Peyer's patch (tissue), 4 donors: ENCODE measurements around the gene GLP2R. TPM values are rescaled to one million over a fixed set of nuclear protein-coding genes. Genes with fewer than 3 reads are reported as not detected.

ENCODE experiments used
- DNase-seq, 3 donors: peaks; one replicate each; pipeline ENCODE4 v3.0.0-alpha.2; 2017 to 2019
- H3K27ac ChIP-seq, 4 donors: fragments of 200-600 bp; sonication (generic); one replicate each; pipeline ENCODE4 v1.5.1; 2016 to 2019
- H3K27me3 ChIP-seq, 2 donors: fragments of 200-600 bp; sonication (generic); one replicate each; pipeline ENCODE4 v1.5.1; 2019
- H3K36me3 ChIP-seq, 3 donors: fragments of 200-600 bp; sonication (generic); one replicate each; pipeline ENCODE4 v1.5.1; 2016 to 2019
- H3K4me1 ChIP-seq, 4 donors: fragments of 200-600 bp; sonication (generic); one replicate each; pipeline ENCODE4 v1.5.1; 2016 to 2019
- H3K4me3 ChIP-seq, 4 donors: fragments of 200-600 bp; sonication (generic); 1 replicate in 3 of 4; 2 replicates in 1 of 4; pipeline ENCODE4 v1.5.1; 2016 to 2019; ENCODE audit warnings: mild to moderate bottlenecking in 1 of 4
- H3K9me3 ChIP-seq, 4 donors: fragments of 200-600 bp; sonication (generic); one replicate each; pipeline ENCODE4 v1.5.1; 2016 to 2019; ENCODE audit warnings: mild to moderate bottlenecking in 1 of 4
- POLR2A ChIP-seq, 2 donors: fragments of 450-650 bp; IDR thresholded peaks; one replicate each; pipeline ENCODE4 v1.5.1; 2017; ENCODE audit warnings: antibody characterized with exemption in 2 of 2, mild to moderate bottlenecking in 2 of 2, moderate library complexity in 2 of 2
- total RNA-seq, 4 donors: library from RNA; depleted of rRNA; stranded (reverse); fragments of >200 nt; gene quantifications; one replicate each; pipeline ENCODE4 v1.1.0, GENCODE V29; 2016
- TF ChIP-seq, protein P1 (sequence below), 6 experiments: fragments of 450-650 bp in 4 of 6; fragments of 200-600 bp in 2 of 6; sonication (generic) in 1 of 6; IDR thresholded peaks; one replicate each; pipeline ENCODE4 v1.5.1; 2017 to 2019; ENCODE audit warnings: antibody characterized with exemption in 6 of 6, mild to moderate bottlenecking in 3 of 6, moderate library complexity in 1 of 6

The GLP2R gene
- total RNA-seq, 4 donors from 2014 or later = 7.4 to 94.1 (median 13.8) TPM

DNA sequence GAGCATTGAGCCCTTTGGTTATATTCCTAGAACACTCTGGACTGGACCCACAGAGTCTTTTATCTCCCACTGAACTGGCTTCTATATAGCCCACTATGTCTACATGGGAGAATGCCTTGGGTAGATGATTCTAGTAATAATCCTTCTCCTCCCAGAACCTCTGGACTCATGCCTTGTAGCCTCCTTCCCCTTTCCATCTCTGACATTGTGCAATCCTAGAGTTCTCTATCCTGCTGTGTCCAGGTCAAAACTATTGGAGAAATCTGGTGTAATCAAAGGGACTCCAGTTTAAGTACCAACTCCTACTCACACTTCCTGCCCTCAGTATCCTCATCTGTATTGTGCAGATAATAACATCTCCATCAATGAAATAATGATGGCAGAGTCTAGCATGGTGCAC lies 70.2 kb downstream of the GLP2R start:
- Histone ChIP-seq H3K27ac (no peak overlapping the region), H3K9me3 (no peaks in the 10 kb centered on the region), H3K27me3 (no peaks in the 10 kb centered on the region), H3K36me3 (no peaks in the 10 kb centered on the region), H3K4me3 (no peak overlapping the region), H3K4me1 (no peaks in the 10 kb centered on the region)
- no peak for DNase-seq
- TF ChIP-seq, protein P1, sequence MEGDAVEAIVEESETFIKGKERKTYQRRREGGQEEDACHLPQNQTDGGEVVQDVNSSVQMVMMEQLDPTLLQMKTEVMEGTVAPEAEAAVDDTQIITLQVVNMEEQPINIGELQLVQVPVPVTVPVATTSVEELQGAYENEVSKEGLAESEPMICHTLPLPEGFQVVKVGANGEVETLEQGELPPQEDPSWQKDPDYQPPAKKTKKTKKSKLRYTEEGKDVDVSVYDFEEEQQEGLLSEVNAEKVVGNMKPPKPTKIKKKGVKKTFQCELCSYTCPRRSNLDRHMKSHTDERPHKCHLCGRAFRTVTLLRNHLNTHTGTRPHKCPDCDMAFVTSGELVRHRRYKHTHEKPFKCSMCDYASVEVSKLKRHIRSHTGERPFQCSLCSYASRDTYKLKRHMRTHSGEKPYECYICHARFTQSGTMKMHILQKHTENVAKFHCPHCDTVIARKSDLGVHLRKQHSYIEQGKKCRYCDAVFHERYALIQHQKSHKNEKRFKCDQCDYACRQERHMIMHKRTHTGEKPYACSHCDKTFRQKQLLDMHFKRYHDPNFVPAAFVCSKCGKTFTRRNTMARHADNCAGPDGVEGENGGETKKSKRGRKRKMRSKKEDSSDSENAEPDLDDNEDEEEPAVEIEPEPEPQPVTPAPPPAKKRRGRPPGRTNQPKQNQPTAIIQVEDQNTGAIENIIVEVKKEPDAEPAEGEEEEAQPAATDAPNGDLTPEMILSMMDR (IDR thresholded peaks at IDR 0.05) = no peak
- no peak for TF ChIP-seq POLR2A (IDR thresholded peaks at IDR 0.05)

DNA sequence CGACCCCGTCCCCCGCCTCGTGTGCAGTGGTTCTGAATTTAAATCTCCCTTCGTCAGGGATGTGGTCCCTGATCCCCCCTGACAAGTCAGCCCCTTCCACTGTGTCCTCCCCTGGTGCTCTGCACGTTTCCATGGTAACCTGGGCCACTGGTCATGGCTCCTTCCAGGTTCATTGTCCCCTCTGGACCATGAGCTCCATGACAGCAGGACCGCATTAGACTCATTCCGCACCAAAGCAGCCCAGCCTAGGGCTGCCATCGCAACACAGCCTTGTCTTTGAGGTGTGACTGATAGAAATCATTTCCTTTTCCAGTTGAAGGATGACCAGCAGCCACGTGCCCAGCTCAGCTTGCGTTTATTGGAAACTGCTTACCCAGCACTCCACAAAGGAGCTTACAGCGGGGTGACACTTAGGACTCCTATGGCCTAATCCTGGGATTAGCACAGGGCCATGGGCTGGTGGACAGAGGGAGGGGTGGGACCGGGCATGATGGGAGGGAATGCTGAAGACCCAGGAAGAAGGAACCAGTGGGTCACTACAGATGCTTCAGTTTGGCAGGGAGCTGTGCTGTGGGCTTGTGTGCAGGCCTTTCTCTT lies 71.7 kb downstream of the GLP2R start:
- H3K9me3 ChIP-seq = no peaks in the 10 kb centered on the region
- H3K27ac ChIP-seq = no peak overlapping the region
- DNase-seq = no peak

DNA sequence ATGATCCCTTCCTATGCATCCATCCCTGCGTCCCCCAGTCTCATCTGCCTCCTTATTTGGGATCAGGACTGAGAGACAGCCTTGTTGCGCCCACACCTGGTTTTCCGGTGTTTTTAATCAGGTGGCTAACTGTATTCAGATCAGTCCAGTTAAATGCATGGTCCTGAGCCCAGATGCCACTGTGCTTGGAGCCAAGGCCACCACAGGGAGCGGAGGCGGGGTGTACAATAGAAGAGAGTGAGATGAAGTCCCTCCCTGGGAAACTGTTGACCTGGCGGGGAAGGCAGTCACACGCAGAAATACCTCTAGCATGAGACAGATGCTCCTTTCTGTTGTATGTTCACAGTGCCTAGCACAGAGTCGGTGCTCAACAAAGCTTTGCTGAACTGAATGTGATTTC lies 73.1 kb downstream of the GLP2R start:
- Histone ChIP-seq H3K36me3 (no peaks in the 10 kb centered on the region), H3K27me3 (no peaks in the 10 kb centered on the region), H3K4me1 (no peaks in the 10 kb centered on the region), H3K9me3 (no peaks in the 10 kb centered on the region), H3K27ac (peak overlapping the region in 1 of 4 donors; percentile 5), H3K4me3 (no peak overlapping the region)
- DNase-seq = no peak
- TF ChIP-seq, protein P1 (IDR thresholded peaks at IDR 0.05) = no peak
- TF ChIP-seq POLR2A (IDR thresholded peaks at IDR 0.05) = no peak

More for the DNA sequence above, 71.7 kb downstream of the GLP2R start:
- Histone ChIP-seq H3K4me1 (no peaks in the 10 kb centered on the region), H3K4me3 (no peak overlapping the region), H3K27me3 (no peaks in the 10 kb centered on the region), H3K36me3 (no peaks in the 10 kb centered on the region)
- TF ChIP-seq POLR2A (IDR thresholded peaks at IDR 0.05) = no peak
- TF ChIP-seq, protein P1 (IDR thresholded peaks at IDR 0.05) = no peak

DNA sequence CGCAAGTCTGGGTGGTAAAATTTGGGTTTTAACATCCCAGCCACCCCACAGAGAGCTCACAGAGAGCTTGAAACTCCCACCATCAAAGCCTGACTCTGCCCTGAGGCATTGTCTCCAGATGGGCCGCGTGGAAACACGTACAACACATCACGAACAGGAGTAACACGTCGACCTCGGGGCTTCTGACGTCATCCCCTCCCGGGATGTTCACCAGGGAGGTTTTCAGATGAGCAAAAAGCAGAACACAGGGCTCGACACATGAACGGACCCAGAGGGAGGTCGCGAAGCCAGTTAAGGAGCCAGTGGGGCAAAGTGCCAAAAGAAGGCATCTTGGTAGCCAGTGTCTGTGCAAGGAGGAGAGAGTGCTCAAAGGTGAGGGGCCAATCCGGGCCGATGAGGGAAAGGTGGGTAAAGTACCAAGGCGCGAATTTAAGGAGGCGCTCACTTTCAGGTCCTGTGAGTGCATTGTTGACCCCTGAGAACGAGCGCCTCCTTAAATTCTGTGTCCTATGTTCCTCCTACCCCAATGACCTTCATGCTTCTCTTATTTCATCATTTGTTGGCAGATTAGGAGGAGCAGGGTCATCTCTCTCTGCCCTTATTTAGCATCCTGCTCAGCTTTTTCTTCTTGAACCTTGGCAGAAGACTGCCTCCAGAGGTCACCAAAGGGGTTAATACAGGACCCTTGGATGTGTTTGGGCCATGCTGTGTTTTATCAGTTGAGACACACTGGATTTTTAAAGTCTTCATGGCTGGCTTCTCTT lies 73.7 kb downstream of the GLP2R start:
- DNase-seq = no peak

DNA sequence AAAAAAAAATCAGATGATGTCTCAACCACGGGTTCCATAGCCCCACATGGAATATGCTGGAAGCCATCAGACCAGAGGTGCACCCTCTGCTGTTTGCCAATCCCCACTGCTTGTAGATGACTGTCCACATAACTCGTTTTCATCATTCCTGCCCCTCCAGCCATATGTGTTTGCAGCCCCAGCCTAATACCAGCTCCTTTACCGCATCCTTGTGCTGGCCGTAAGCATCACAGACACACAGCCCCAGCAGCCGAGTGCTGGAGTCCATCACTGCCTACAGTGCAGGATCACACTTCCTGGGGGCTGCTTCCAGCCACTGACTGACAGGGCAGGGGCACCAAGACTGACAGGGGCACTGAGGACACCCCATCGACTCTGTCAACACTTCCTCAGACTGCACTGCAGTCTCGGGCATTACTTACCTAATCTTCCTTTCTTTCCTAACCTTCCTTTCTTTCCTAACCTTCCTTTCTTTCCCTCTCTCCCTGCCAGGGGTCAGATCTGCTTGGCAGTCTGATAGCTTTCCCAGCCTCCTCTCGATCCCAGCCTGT lies 74.4 kb downstream of the GLP2R start:
- DNase-seq = no peak
- Histone ChIP-seq H3K27ac (peak overlapping the region in 3 of 4 donors; percentile 17 to 57 (median 50)), H3K4me1 (no peaks in the 10 kb centered on the region)

More for the DNA sequence above, 73.7 kb downstream of the GLP2R start:
- H3K27ac ChIP-seq = peak overlapping the region in 3 of 4 donors; percentile 5 to 57 (median 17)
- no peak overlapping the region for H3K4me3 ChIP-seq
- no peaks in the 10 kb centered on the region for H3K9me3 ChIP-seq
- no peaks in the 10 kb centered on the region for H3K36me3 ChIP-seq
- H3K27me3 ChIP-seq = no peaks in the 10 kb centered on the region
- H3K4me1 ChIP-seq = no peaks in the 10 kb centered on the region
- TF ChIP-seq, protein P1 (IDR thresholded peaks at IDR 0.05) = no peak

More for the DNA sequence above, 74.4 kb downstream of the GLP2R start:
- no peaks in the 10 kb centered on the region for H3K27me3 ChIP-seq
- no peak overlapping the region for H3K4me3 ChIP-seq
- no peaks in the 10 kb centered on the region for H3K36me3 ChIP-seq
- no peak for TF ChIP-seq POLR2A (IDR thresholded peaks at IDR 0.05)
- TF ChIP-seq, protein P1 (IDR thresholded peaks at IDR 0.05) = no peak
- no peaks in the 10 kb centered on the region for H3K9me3 ChIP-seq
